K562 (cell line): ENCODE results near the gene TRIM65. TPM values are rescaled to one million over a fixed set of nuclear protein-coding genes. Genes with fewer than 3 reads are reported as not detected.

Source experiments
- BRCA1 ChIP-seq, 2 experiments: fragments of 450-650 bp in 1 of 2; sonication (generic) in 1 of 2; formaldehyde crosslinking in 1 of 2; IDR thresholded peaks; 2 replicates each; pipeline versions ENCODE4 v1.5.0 to v1.6.1; 2017 to 2020; ENCODE audit warnings: mild to moderate bottlenecking in 1 of 2, missing genetic modification reagents in 1 of 2
- C11orf30 ChIP-seq: fragments of 450-650 bp; IDR thresholded peaks from 2 replicates; pipeline ENCODE4 v1.6.1; 2016; ENCODE audit warnings: low read depth, mild to moderate bottlenecking
- CBFA2T3 ChIP-seq: fragments of 450-650 bp; IDR thresholded peaks from 2 replicates; pipeline ENCODE4 v1.6.1; 2017
- CC2D1A ChIP-seq: fragments of 450-650 bp; IDR thresholded peaks from 2 replicates; pipeline ENCODE4 v1.6.1; 2017; ENCODE audit warnings: mild to moderate bottlenecking
- COPS2 ChIP-seq: fragments of 450-650 bp; conservative IDR thresholded peaks from 2 replicates; pipeline ENCODE4 v1.6.1; 2016; ENCODE audit warnings: mild to moderate bottlenecking, moderate library complexity
- EHMT2 ChIP-seq: fragments of 450-650 bp; IDR thresholded peaks from 2 replicates; pipeline ENCODE4 v1.6.1; 2018; ENCODE audit warnings: antibody characterized with exemption
- ETS1 ChIP-seq: conservative IDR thresholded peaks from 2 replicates; pipeline ENCODE4 v1.6.1; 2011; ENCODE audit warnings: low read depth, mild to moderate bottlenecking, low read length; ENCODE audit not compliant: control insufficient read depth
- GTF2E2 ChIP-seq: fragments of 200-800 bp; sonication (Bioruptor generic); IDR thresholded peaks from 2 replicates; pipeline ENCODE4 v1.6.1; 2016; ENCODE audit warnings: missing genetic modification characterization, missing compliant biosample characterization
- HDAC1 ChIP-seq, 2 experiments: fragments of 450-650 bp; IDR thresholded peaks; 2 replicates each; pipeline ENCODE4 v1.6.1; 2016 to 2017; ENCODE audit warnings: inconsistent platforms in 1 of 2, mild to moderate bottlenecking in 1 of 2, moderate library complexity in 1 of 2
- KLF1 ChIP-seq: fragments of 450-650 bp; IDR thresholded peaks from 2 replicates; pipeline ENCODE4 v1.6.1; 2016; ENCODE audit warnings: missing genetic modification characterization, missing compliant biosample characterization
- KLF13 ChIP-seq: fragments of 450-650 bp; IDR thresholded peaks from 2 replicates; pipeline ENCODE4 v1.6.1; 2016; ENCODE audit warnings: missing genetic modification characterization, low read depth, mild to moderate bottlenecking, missing compliant biosample characterization, moderate library complexity, borderline replicate concordance
- NR2C2 ChIP-seq, 2 experiments: fragments of 200-800 bp in 1 of 2; sonication (Bioruptor generic) in 1 of 2; sonication (generic) in 1 of 2; formaldehyde crosslinking in 1 of 2; IDR thresholded peaks; 2 replicates each; pipeline versions ENCODE4 v1.6.1 to v1.8.0; 2016 to 2022; ENCODE audit warnings: mild to moderate bottlenecking in 1 of 2, missing compliant biosample characterization in 1 of 2, missing genetic modification characterization in 1 of 2, missing genetic modification reagents in 1 of 2
- RBM39 ChIP-seq: fragments of 200-400 bp; formaldehyde crosslinking; optimal IDR thresholded peaks from 2 replicates; pipeline ENCODE3; 2018; ENCODE audit warnings: low read depth, low read length
- ZNF584 ChIP-seq: fragments of 200-800 bp; sonication (Bioruptor generic); IDR thresholded peaks from 2 replicates; pipeline ENCODE4 v1.6.1; 2016; ENCODE audit warnings: low read depth, mild to moderate bottlenecking, missing genetic modification characterization, missing compliant biosample characterization
- polyA plus RNA-seq, 8 experiments: library from polyadenylated mRNA; depleted of rRNA in 4 of 8; stranded (reverse) in 5 of 8; unstranded in 3 of 8; fragments of >200 nt; fragmentation: Nextera tagmentation in 2 of 8; fragmentation: Illumina TruSeq in 1 of 8; extraction: Ambion mirVana in 2 of 8; extraction: Trizol in 1 of 8; gene quantifications; 2 replicates each; pipeline versions ENCODE4 v1.2.1 to v1.2.3, GENCODE V29; 2011 to 2014; ENCODE audit warnings: inconsistent platforms in 1 of 8, missing spikeins in 1 of 8
- total RNA-seq, 7 experiments: library from RNA; depleted of rRNA in 6 of 7; stranded (reverse); fragments of >200 nt in 6 of 7; fragmentation: Illumina TruSeq in 2 of 7; extraction: Trizol in 2 of 7; gene quantifications; 2 replicates each; pipeline versions ENCODE4 v1.2.1 to v1.2.3, GENCODE V29; 2011 to 2021; ENCODE audit warnings: low replicate concordance in 1 of 7
- TF ChIP-seq, protein P1 (sequence below): fragments of 450-650 bp; IDR thresholded peaks from 2 replicates; pipeline ENCODE4 v1.6.1; 2016; ENCODE audit warnings: low read depth
- TF ChIP-seq, protein P2 (sequence below): sonication (generic); formaldehyde crosslinking; IDR thresholded peaks from 2 replicates; pipeline ENCODE4 v1.8.0; 2022; ENCODE audit warnings: mild to moderate bottlenecking, missing genetic modification reagents, borderline replicate concordance

TRIM65 gene
- total and polyA plus RNA-seq, 9 of the 15 experiments (the other 6 are each of a cell fraction or from before 2014, with no cell fraction given), result 2.8 to 45.7 (median 22.9) TPM

DNA sequence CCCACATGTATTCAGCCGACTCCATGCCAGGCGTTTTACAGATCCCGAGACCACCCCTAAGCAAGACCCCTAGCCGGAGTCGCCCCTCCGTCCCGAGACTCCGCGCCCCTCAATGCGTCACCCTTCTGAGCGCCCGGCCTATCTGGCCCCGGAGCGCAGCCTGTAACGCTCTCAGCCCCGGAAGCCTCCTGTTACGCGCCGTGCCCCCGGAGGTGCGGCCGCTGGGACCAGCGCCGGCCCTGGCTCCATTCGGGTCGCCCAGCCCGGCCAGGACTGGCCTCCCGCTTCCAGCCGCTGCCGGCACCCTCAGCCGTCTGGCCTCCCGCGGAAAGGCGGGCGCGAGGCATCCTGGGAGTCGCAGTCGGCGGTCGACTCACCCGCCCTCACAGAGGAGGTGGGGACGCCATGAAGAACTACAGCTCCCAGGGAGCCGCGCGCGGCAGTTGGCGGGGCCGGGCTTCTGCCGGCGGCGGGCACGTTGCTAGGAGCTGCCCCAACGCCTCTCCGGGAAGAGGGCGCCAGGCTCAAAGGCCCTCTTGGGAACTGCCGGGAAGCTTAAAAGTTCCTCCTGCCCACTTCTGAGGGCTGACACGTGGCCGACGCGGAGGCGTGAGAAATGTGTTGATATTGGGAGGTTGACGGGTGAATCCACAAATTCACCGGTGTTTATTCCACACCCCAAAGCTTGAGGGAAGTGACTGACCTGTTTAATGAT lies 44.1 kb upstream of the TRIM65 start, which contains the start of gene FBF1 (continued):
- no peak for TF ChIP-seq COPS2
- no peak; the same call in 1 of the 2 replicates for TF ChIP-seq CBFA2T3
- TF ChIP-seq RBM39, result no peak
- no peak for TF ChIP-seq BRCA1 (IDR thresholded peaks at IDR 0.05)
- TF ChIP-seq BRCA1 (CRISPR knock-in tag; IDR thresholded peaks at IDR 0.05), result no peak
- peak in 1 of 2 experiments; percentile 87; a peak in 2 of 4 replicates for TF ChIP-seq HDAC1 (IDR thresholded peaks at IDR 0.05)
- no peak for TF ChIP-seq EHMT2
- no peak; the same call in 1 of the 2 replicates for TF ChIP-seq NR2C2 (CRISPR knock-in tag; IDR thresholded peaks at IDR 0.05)
- TF ChIP-seq NR2C2 (tag; IDR thresholded peaks at IDR 0.05), result peak; percentile 79
- no peak for TF ChIP-seq KLF13 (tag)
- no peak for TF ChIP-seq C11orf30
- TF ChIP-seq, protein P1, sequence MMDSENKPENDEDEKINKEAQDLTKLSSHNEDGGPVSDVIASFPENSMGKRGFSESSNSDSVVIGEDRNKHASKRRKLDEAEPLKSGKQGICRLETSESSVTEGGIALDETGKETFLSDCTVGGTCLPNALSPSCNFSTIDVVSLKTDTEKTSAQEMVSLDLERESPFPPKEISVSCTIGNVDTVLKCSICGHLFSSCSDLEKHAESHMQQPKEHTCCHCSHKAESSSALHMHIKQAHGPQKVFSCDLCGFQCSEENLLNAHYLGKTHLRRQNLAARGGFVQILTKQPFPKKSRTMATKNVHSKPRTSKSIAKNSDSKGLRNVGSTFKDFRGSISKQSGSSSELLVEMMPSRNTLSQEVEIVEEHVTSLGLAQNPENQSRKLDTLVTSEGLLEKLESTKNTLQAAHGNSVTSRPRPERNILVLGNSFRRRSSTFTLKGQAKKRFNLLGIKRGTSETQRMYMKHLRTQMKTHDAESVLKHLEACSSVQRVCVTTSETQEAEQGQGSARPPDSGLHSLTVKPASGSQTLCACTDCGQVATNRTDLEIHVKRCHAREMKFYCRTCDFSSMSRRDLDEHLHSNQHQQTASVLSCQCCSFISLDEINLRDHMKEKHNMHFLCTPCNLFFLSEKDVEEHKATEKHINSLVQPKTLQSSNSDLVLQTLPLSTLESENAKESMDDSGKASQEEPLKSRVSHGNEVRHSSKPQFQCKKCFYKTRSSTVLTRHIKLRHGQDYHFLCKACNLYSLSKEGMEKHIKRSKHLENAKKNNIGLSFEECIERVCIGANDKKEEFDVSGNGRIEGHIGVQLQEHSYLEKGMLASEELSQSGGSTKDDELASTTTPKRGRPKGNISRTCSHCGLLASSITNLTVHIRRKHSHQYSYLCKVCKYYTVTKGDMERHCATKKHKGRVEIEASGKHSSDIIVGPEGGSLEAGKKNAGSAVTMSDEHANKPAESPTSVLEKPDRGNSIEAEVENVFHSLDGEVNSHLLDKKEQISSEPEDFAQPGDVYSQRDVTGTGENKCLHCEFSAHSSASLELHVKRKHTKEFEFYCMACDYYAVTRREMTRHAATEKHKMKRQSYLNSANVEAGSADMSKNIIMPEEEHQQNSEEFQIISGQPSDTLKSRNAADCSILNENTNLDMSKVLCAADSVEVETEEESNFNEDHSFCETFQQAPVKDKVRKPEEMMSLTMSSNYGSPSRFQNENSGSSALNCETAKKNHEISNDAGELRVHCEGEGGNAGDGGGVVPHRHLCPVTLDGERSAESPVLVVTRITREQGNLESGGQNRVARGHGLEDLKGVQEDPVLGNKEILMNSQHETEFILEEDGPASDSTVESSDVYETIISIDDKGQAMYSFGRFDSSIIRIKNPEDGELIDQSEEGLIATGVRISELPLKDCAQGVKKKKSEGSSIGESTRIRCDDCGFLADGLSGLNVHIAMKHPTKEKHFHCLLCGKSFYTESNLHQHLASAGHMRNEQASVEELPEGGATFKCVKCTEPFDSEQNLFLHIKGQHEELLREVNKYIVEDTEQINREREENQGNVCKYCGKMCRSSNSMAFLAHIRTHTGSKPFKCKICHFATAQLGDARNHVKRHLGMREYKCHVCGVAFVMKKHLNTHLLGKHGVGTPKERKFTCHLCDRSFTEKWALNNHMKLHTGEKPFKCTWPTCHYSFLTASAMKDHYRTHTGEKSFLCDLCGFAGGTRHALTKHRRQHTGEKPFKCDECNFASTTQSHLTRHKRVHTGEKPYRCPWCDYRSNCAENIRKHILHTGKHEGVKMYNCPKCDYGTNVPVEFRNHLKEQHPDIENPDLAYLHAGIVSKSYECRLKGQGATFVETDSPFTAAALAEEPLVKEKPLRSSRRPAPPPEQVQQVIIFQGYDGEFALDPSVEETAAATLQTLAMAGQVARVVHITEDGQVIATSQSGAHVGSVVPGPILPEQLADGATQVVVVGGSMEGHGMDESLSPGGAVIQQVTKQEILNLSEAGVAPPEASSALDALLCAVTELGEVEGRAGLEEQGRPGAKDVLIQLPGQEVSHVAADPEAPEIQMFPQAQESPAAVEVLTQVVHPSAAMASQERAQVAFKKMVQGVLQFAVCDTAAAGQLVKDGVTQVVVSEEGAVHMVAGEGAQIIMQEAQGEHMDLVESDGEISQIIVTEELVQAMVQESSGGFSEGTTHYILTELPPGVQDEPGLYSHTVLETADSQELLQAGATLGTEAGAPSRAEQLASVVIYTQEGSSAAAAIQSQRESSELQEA, result no peak
- TF ChIP-seq GTF2E2 (tag), result no peak
- no peak for TF ChIP-seq ZNF584 (CRISPR knock-in tag)
- no peak for TF ChIP-seq CC2D1A
- peak; percentile 94 for TF ChIP-seq ETS1
- TF ChIP-seq KLF1 (tag), result no peak
- TF ChIP-seq, protein P2, sequence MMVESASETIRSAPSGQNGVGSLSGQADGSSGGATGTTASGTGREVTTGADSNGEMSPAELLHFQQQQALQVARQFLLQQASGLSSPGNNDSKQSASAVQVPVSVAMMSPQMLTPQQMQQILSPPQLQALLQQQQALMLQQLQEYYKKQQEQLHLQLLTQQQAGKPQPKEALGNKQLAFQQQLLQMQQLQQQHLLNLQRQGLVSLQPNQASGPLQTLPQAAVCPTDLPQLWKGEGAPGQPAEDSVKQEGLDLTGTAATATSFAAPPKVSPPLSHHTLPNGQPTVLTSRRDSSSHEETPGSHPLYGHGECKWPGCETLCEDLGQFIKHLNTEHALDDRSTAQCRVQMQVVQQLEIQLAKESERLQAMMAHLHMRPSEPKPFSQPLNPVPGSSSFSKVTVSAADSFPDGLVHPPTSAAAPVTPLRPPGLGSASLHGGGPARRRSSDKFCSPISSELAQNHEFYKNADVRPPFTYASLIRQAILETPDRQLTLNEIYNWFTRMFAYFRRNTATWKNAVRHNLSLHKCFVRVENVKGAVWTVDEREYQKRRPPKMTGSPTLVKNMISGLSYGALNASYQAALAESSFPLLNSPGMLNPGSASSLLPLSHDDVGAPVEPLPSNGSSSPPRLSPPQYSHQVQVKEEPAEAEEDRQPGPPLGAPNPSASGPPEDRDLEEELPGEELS (CRISPR knock-in tag), result no peak
